Activated CD4-positive, alpha-beta T cell treated with anti-CD3 and anti-CD28 coated beads, Interleukin-2, Interleukin-4, amounts not matched to agents 100 ng/mL and 50 ng/mL, durations not matched to agents 16 hours and 8 hours (primary cell): Measurements from ENCODE around the gene DCHS2.
A peak's percentile ranks its signal among the peaks of the same experiment; 100 is the strongest.

Experiments
- DNase-seq: peaks from one replicate; pipeline ENCODE4 v3.0.0-alpha.2; 2020; ENCODE audit warnings: low spot score

Gene DCHS2

GRCh38 chr4:154491341-154492271, at the start of gene DCHS2:
Gene DCHS2, minus strand, starts transcription at chr4:154491799. Its CDS starts 444 bp downstream, at chr4:154491355.
- no peak for DNase-seq

GRCh38 chr4:154534296-154534695, 42.7 kb upstream of the DCHS2 start:
- no peak for DNase-seq

GRCh38 chr4:154529728-154530519, 38.3 kb upstream of the DCHS2 start:
- no peak for DNase-seq

- DNase-seq: no peak
These were observed 37.3 kb upstream of the DCHS2 start for GRCh38 chr4:154528869-154529268.

- no peak for DNase-seq
These were observed 35.7 kb upstream of the DCHS2 start for GRCh38 chr4:154527308-154527707.

GRCh38 chr4:154526151-154526550, 34.6 kb upstream of the DCHS2 start:
- DNase-seq: no peak

- no peak for DNase-seq
These were observed 30.0 kb upstream of the DCHS2 start for GRCh38 chr4:154521607-154522006.

- no peak for DNase-seq
These were observed 27.6 kb upstream of the DCHS2 start for GRCh38 chr4:154519214-154519613.

GRCh38 chr4:154517591-154517990, 26.0 kb upstream of the DCHS2 start:
- no peak for DNase-seq

GRCh38 chr4:154516318-154517029, 24.9 kb upstream of the DCHS2 start:
- DNase-seq: no peak

GRCh38 chr4:154511981-154512380, 20.4 kb upstream of the DCHS2 start:
- no peak for DNase-seq

- no peak for DNase-seq
These were observed 19.9 kb upstream of the DCHS2 start for GRCh38 chr4:154511548-154511947.

- DNase-seq: no peak
These were observed 15.6 kb upstream of the DCHS2 start for GRCh38 chr4:154507156-154507555.

GRCh38 chr4:154506253-154506652, 14.7 kb upstream of the DCHS2 start:
- peak; percentile 2 for DNase-seq

- DNase-seq: no peak
These were observed 12.0 kb upstream of the DCHS2 start for GRCh38 chr4:154503598-154503997.

GRCh38 chr4:154502111-154502510, 10.5 kb upstream of the DCHS2 start:
- DNase-seq: no peak

- no peak for DNase-seq
These were observed 6.3 kb upstream of the DCHS2 start for GRCh38 chr4:154497889-154498288.

- no peak for DNase-seq
These were observed 4.3 kb upstream of the DCHS2 start for GRCh38 chr4:154495867-154496266.

- DNase-seq: no peak
These were observed 689 bp upstream of the DCHS2 start for GRCh38 chr4:154492288-154492687.

GRCh38 chr4:154490583-154491340, 837 bp downstream of the DCHS2 start:
- no peak for DNase-seq

- no peak for DNase-seq
These were observed 1.4 kb downstream of the DCHS2 start for GRCh38 chr4:154490234-154490582.
